Astrocyte of the spinal cord (primary cell): ENCODE data around the gene CYP51A1.
"Not testable (repeated sequence)": the region's sequence is repeated elsewhere in the genome, so short reads cannot be mapped to it uniquely, and the experiment has no call there.

Source experiments
- DNase-seq: peaks from one replicate; pipeline ENCODE4 v3.0.0; 2011; ENCODE audit warnings: low read depth, low spot score
- H3K4me3 ChIP-seq: 2 replicates; pipeline ENCODE4 v1.5.1; 2011; ENCODE audit warnings: low read depth, mild to moderate bottlenecking, low read length, moderate library complexity
- CTCF ChIP-seq: IDR thresholded peaks from 2 replicates; pipeline ENCODE4 v1.5.1; 2012; ENCODE audit warnings: low read depth, mild to moderate bottlenecking, low read length, inconsistent platforms
- in situ Hi-C: cut with HindIII; loops from 2 replicates; pipeline ENCODE4 v1.10.0; 2017; ENCODE audit warnings: low sequenced_read_pairs

Gene CYP51A1

GRCh38 chr7:92121681-92122080 lies 12.6 kb downstream of the CYP51A1 start:
- in situ Hi-C loops: no loop called here
- DNase-seq: no peak
- no peak overlapping the region for H3K4me3 ChIP-seq
- TF ChIP-seq CTCF: no peak

DNA sequence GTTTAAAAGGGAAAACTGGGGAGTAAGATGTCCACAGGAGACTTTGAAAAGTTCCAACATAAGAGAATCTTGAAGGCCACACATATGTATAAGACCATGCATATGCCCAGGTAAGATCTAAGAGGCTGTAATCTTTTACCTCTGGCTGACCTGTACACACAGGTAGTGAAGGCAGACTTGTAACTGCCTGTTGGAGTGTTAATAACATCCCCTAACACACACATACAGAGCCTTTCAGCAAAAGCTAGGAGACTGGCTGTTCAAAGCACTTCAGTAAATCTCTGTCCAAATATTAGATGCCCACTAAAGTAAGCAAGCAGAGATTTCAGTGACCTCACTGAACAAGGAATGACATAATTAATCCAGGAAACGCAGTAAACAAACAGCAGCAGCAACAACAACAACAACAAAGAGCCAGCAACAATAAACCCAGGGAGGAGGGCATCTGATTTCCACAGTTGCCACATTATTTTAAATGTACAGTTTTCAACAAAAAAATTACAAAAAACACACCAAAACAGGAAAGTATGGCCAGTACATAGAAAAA lies 15.0 kb downstream of the CYP51A1 start:
- DNase-seq: no peak
- H3K4me3 ChIP-seq: no peak overlapping the region
- TF ChIP-seq CTCF: no peak
- in situ Hi-C loops: no loop called here

DNA sequence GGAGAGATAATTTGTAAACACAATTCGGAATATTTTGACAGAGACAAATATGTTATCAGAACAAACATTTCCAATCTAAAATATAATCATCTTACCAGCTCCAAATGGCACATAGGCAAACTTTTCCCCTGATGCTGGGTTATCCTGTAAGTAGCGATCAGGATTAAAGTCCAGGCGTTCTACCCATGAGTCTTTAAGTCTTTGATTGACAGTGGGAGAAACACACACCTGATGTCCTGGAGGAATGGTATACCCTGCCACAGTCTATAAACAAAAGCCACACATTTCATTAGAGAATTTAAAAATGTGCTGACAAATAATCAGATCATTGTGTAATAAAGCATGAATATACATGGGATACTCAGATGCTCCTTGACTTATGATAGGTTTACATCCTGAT lies 17.3 kb downstream of the CYP51A1 start:
- TF ChIP-seq CTCF: no peak
- no peak for DNase-seq
- in situ Hi-C loops: no loop called here
- no peak overlapping the region for H3K4me3 ChIP-seq

DNA sequence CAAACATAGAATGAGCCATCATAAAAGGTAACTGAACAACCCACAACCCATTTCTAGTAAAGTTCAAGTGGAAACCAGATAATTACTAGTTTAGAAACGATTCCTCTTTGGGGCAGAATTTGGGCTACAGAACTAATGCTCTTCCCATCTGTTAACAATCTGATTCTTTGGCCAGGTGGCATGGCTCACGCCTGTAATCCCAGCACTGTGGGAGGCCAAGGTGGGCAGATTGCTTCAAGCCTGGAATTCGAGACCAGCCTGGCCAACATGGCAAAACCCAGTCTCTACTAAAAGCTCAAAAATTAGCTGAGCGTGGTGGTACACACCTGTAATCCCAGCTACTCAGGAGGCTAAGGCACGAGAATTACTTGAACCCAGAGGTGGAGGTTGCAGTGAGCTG lies 18.5 kb downstream of the CYP51A1 start:
- H3K4me3 ChIP-seq: no peak overlapping the region
- in situ Hi-C loops: no loop called here
- no peak for DNase-seq
- no peak for TF ChIP-seq CTCF

DNA sequence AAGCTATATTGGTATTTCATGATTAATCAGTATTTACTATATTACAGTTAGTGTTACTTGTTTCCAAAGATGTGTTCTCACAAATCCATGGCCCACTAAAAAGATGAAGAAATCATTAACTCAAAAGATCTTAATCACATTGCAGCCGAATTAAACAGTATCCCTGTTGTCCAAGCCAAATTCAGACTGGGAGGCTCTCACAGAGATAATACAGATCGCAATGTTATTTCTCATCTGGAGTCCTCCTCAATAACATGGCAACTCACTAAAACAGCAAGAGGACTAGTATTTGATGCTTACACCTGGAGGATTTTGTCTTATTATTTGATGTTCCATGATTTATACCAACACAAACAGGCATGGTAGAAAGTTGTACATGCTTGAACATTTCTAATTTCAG lies 23.4 kb downstream of the CYP51A1 start:
- no peak for DNase-seq
- TF ChIP-seq CTCF: no peak
- H3K4me3 ChIP-seq: no peak overlapping the region
- in situ Hi-C loops: no loop called here

- DNase-seq: no peak
- in situ Hi-C loops: no loop called here
- H3K4me3 ChIP-seq: no peak overlapping the region
- no peak for TF ChIP-seq CTCF
Measured at GRCh38 chr7:92108821-92109220, 25.5 kb downstream of the CYP51A1 start.

DNA sequence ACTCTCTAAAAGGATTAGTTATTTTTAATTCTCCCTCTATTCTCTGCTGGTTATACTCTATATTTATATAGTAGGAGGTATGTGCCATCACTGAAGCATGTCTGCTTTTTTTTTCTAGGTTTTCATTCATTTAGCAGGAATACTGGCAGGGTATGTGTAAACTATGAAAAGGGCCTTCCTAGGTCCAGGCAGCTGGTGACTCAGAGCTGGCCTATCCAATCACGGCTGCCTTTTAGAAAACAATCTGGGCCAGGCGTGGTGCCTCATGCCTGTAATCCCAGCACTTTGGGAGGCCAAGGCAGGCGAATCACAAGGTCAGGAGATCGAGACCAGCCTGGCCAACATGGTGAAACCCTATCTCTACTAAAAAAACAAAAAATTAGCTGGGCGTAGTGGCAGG lies 31.4 kb downstream of the CYP51A1 start:
- in situ Hi-C loops, H3K4me3 ChIP-seq, DNase-seq: not testable (repeated sequence)
